Kidney (tissue), 14 donors: ENCODE results near the gene PPP1R14C. TPM values are rescaled to one million over a fixed set of nuclear protein-coding genes. Genes with fewer than 3 reads are reported as not detected.
A peak's percentile ranks its signal among the peaks of the same experiment; 100 is the strongest.

Experiments used
- DNase-seq, 5 donors: peaks; one replicate each; pipeline ENCODE4 v3.0.0-alpha.2; 2013 to 2020
- FAIRE-seq: peaks from 2 replicates; lab custom pipeline; 2012; peaks lifted over from hg19 to GRCh38; lab: Jason Lieb, UNC
- H3K27ac ChIP-seq, 2 donors: one replicate each; pipeline ENCODE4 v1.7.0; 2013; ENCODE audit warnings: low read depth in 2 of 2, low read length in 2 of 2, inconsistent platforms in 1 of 2
- H3K27me3 ChIP-seq: one replicate; pipeline ENCODE4 v1.7.1; 2013; ENCODE audit warnings: low read length, inconsistent platforms; ENCODE audit not compliant: control insufficient read depth, insufficient read depth
- H3K36me3 ChIP-seq, 3 donors: one replicate each; pipeline versions ENCODE4 v1.7.0 to v1.7.1; 2013; ENCODE audit warnings: low read length in 3 of 3, control low read depth in 1 of 3, inconsistent platforms in 1 of 3; ENCODE audit not compliant: insufficient read depth in 3 of 3, control insufficient read depth in 2 of 3
- H3K4me1 ChIP-seq, 3 donors: one replicate each; pipeline versions ENCODE4 v1.7.0 to v1.7.1; 2013; ENCODE audit warnings: low read length in 3 of 3, inconsistent platforms in 1 of 3, low read depth in 1 of 3; ENCODE audit not compliant: control insufficient read depth in 2 of 3, insufficient read depth in 2 of 3
- H3K4me3 ChIP-seq, 3 donors: one replicate each; pipeline versions ENCODE4 v1.7.0 to v1.8.1; 2013; ENCODE audit warnings: low read length in 3 of 3, control low read depth in 1 of 3, inconsistent platforms in 1 of 3
- H3K9ac ChIP-seq, 3 donors: one replicate each; pipeline versions ENCODE4 v1.7.0 to v1.7.1; 2013; ENCODE audit warnings: low read length in 3 of 3, control low read depth in 1 of 3, inconsistent platforms in 1 of 3
- H3K9me3 ChIP-seq, 3 donors: one replicate each; pipeline versions ENCODE4 v1.7.0 to v1.7.1; 2013; ENCODE audit warnings: low read length in 3 of 3, control low read depth in 1 of 3, inconsistent platforms in 1 of 3; ENCODE audit not compliant: control insufficient read depth in 2 of 3, insufficient read depth in 1 of 3
- intact Hi-C: fragments of 100-400 bp; cut with DNase I; formaldehyde crosslinking; loops from one replicate; pipeline ENCODE4 v1.11.1; 2022
- polyA plus RNA-seq: library from polyadenylated mRNA; stranded (reverse); fragments of 350-450 nt; fragmentation: Illumina TruSeq; extraction: RNeasy Lipid Tissue Mini Kit (QIAGEN cat#74804); gene quantifications from one replicate; pipeline ENCODE4 v1.2.3, GENCODE V29; 2014; ENCODE audit warnings: low read depth, low replicate concordance; ENCODE audit not compliant: insufficient read depth
- total RNA-seq: library from RNA; stranded (reverse); fragmentation: NEBNext Ultra II Directional; extraction: Animal tissue kit (Norgen Biotek cat#: 25700); gene quantifications from one replicate; pipeline ENCODE4 v1.2.1, GENCODE V29; 2021
- TF ChIP-seq, protein P1 (sequence below): IDR thresholded peaks from 3 replicates; pipeline ENCODE4 v1.5.1; 2012; ENCODE audit warnings: mild to moderate bottlenecking, moderate library complexity, borderline replicate concordance; ENCODE audit not compliant: insufficient read depth; ENCODE audit errors: extremely low read depth
- donor health status: control.
- donor health status: control.
- donor health status: control.
- donor health status: control.
- donor health status: control.
- donor health status: DM: yes; HTN: yes; CAD: no.
- donor health status: Normal renal cell carcinoma (clear cell type).

The PPP1R14C gene
- total and polyA plus RNA-seq, 2 donors from 2014 or later = 6.5 to 15.8 TPM

- H3K27ac ChIP-seq = no peak overlapping the region
- intact Hi-C loops = no loop called here
- H3K36me3 ChIP-seq = no peaks in the 10 kb centered on the region
- FAIRE-seq (no peak), DNase-seq (no peak)
- no peak overlapping the region for H3K4me3 ChIP-seq
- H3K9me3 ChIP-seq = no peaks in the 10 kb centered on the region
- no peaks in the 10 kb centered on the region for H3K4me1 ChIP-seq
- no peak overlapping the region for H3K9ac ChIP-seq
- TF ChIP-seq, protein P1, sequence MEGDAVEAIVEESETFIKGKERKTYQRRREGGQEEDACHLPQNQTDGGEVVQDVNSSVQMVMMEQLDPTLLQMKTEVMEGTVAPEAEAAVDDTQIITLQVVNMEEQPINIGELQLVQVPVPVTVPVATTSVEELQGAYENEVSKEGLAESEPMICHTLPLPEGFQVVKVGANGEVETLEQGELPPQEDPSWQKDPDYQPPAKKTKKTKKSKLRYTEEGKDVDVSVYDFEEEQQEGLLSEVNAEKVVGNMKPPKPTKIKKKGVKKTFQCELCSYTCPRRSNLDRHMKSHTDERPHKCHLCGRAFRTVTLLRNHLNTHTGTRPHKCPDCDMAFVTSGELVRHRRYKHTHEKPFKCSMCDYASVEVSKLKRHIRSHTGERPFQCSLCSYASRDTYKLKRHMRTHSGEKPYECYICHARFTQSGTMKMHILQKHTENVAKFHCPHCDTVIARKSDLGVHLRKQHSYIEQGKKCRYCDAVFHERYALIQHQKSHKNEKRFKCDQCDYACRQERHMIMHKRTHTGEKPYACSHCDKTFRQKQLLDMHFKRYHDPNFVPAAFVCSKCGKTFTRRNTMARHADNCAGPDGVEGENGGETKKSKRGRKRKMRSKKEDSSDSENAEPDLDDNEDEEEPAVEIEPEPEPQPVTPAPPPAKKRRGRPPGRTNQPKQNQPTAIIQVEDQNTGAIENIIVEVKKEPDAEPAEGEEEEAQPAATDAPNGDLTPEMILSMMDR = no peak
- no peaks in the 10 kb centered on the region for H3K27me3 ChIP-seq
Observed at GRCh38 chr6:150272976-150273315, 130.1 kb downstream of the PPP1R14C start.

- TF ChIP-seq, protein P1 = no peak
- DNase-seq = peak in 4 of 5 donors; percentile 72 to 81 (median 74)
- no peak overlapping the region for H3K4me3 ChIP-seq
Observed at GRCh38 chr6:150273457-150274309, 130.8 kb downstream of the PPP1R14C start.

GRCh38 chr6:150275489-150275888, 132.6 kb downstream of the PPP1R14C start:
- Histone ChIP-seq H3K27me3 (no peaks in the 10 kb centered on the region), H3K4me3 (no peak overlapping the region), H3K9me3 (no peaks in the 10 kb centered on the region), H3K36me3 (no peaks in the 10 kb centered on the region), H3K4me1 (no peaks in the 10 kb centered on the region), H3K9ac (no peak overlapping the region), H3K27ac (no peak overlapping the region)
- DNase-seq = no peak
- TF ChIP-seq, protein P1 = no peak
- no peak for FAIRE-seq
- intact Hi-C loops = no loop called here

More at GRCh38 chr6:150273457-150274309, 130.8 kb downstream of the PPP1R14C start:
- H3K9ac ChIP-seq = no peak overlapping the region
- H3K27ac ChIP-seq = no peak overlapping the region
- H3K4me1 ChIP-seq = no peaks in the 10 kb centered on the region
- no peaks in the 10 kb centered on the region for H3K9me3 ChIP-seq
- H3K27me3 ChIP-seq = no peaks in the 10 kb centered on the region
- intact Hi-C loops = no loop called here
- no peak for FAIRE-seq
- no peaks in the 10 kb centered on the region for H3K36me3 ChIP-seq
